ENCODE data around the gene NANOS3. TPM values are rescaled to one million over a fixed set of nuclear protein-coding genes. Genes with fewer than 3 reads are reported as not detected.
A peak's percentile ranks its signal among the peaks of the same experiment; 100 is the strongest.

NANOS3 gene
- total and polyA plus RNA-seq, 9 of the 15 experiments (the other 6 are each of a cell fraction or from before 2014, with no cell fraction given), result not detected

DNA sequence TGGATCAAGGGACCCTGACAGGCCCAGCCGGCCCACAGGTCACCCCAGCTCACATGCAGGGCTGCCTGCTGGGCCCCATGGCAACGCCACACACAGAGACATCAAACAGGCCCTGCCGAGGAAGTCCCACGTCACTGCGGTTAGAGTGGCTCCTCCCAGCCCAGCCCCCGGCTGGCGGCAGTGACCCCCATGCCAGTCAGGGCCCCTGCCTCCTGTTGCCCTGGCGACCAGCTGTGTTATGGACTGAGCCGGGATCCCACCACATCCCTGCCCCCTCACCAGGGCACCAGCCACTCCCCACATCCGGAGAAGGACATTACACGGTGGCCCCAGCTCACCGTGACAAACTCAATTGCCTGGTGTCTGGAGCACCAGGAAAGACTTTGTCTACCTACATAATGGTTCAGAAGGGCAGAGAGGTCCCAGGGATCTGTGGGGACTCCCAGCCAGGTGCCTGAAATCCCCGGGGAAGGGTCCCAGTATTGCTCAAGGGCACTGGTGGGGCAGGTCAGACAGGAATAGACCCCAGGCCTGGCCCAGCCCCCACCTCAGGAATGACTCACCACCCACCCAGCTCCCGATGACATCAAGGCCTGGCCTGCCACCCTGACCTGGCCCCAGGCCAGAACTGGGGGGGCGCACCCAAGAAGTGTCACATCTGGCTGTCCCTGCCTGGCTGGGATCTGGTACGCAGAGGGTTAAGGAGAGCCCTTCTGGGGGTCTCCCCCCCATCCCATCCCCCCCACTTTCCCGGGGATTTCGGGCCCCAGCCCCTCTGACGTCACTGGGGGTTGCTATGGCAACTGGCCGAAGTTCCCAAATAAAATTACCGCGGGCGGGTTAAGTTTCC is 30.2 kb upstream of the NANOS3 start (continued):
- no peak for TF ChIP-seq ZNF407 (IDR thresholded peaks at IDR 0.05; ENCODE audit: low read depth)
- TF ChIP-seq ZNF436 (CRISPR knock-in tag; IDR thresholded peaks at IDR 0.05), result no peak
- TF ChIP-seq SRSF7 (optimal IDR thresholded peaks at IDR 0.05; ENCODE audit: low read depth, low read length), result no peak
- TF ChIP-seq, protein P1, sequence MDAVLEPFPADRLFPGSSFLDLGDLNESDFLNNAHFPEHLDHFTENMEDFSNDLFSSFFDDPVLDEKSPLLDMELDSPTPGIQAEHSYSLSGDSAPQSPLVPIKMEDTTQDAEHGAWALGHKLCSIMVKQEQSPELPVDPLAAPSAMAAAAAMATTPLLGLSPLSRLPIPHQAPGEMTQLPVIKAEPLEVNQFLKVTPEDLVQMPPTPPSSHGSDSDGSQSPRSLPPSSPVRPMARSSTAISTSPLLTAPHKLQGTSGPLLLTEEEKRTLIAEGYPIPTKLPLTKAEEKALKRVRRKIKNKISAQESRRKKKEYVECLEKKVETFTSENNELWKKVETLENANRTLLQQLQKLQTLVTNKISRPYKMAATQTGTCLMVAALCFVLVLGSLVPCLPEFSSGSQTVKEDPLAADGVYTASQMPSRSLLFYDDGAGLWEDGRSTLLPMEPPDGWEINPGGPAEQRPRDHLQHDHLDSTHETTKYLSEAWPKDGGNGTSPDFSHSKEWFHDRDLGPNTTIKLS (IDR thresholded peaks at IDR 0.05; ENCODE audit: borderline replicate concordance, low read depth), result peak; percentile 76
- no peak for TF ChIP-seq ZBTB5 (IDR thresholded peaks at IDR 0.05)
- no peak for TF ChIP-seq ZBTB43 (CRISPR knock-in tag; IDR thresholded peaks at IDR 0.05)
- no peak for TF ChIP-seq ETV5 (CRISPR knock-in tag; IDR thresholded peaks at IDR 0.05; ENCODE audit: low read depth)
- no peak for TF ChIP-seq ZC3H11A (IDR thresholded peaks at IDR 0.05; ENCODE audit: low read depth, low read length)
- no peak for TF ChIP-seq CREBBP (IDR thresholded peaks at IDR 0.05; ENCODE audit: low read depth, low read length)
- no peak for TF ChIP-seq ZNF212 (CRISPR knock-in tag; IDR thresholded peaks at IDR 0.05)
- TF ChIP-seq KLF10 (CRISPR knock-in tag; IDR thresholded peaks at IDR 0.05), result no peak
- TF ChIP-seq U2AF2 (optimal IDR thresholded peaks at IDR 0.05; ENCODE audit: low read depth, low read length), result no peak
- TF ChIP-seq ZNF408 (CRISPR knock-in tag; IDR thresholded peaks at IDR 0.05; ENCODE audit: low read depth), result no peak
